Esophagus muscularis mucosa (tissue), 3 donors: ENCODE data around the gene WNT7B.

ENCODE experiments used
- CTCF ChIP-seq, 3 experiments: fragments of 200-600 bp in 2 of 3; fragments of 450-650 bp in 1 of 3; sonication (generic) in 2 of 3; IDR thresholded peaks; one replicate each; pipeline ENCODE4 v1.5.1; 2017 to 2019; ENCODE audit warnings: antibody characterized with exemption in 3 of 3, mild to moderate bottlenecking in 2 of 3, moderate library complexity in 1 of 3
- POLR2AphosphoS5 ChIP-seq, 2 donors: sonication (generic); formaldehyde crosslinking; IDR thresholded peaks; one replicate each; pipeline ENCODE4 v1.6.1; 2017; ENCODE audit warnings: antibody characterized with exemption in 2 of 2

- TF ChIP-seq CTCF (IDR thresholded peaks at IDR 0.05): no peak
- TF ChIP-seq POLR2AphosphoS5 (IDR thresholded peaks at IDR 0.05): no peak
Measured at GRCh38 chr22:45972889-45973253, 4.1 kb downstream of the WNT7B start.
